HCT116 (cell line): ENCODE results near the gene SEL1L2. TPM values are rescaled to one million over a fixed set of nuclear protein-coding genes. Genes with fewer than 3 reads are reported as not detected.

ENCODE experiments used
- ATAC-seq: fragments of 200-7000 bp; cut with Tn5 transposase; 2 replicates; pipeline ENCODE4 v1.9.1; 2020; ENCODE audit warnings: mild to moderate bottlenecking, moderate library complexity
- BruUV-seq: library from RNA; stranded (reverse); fragments of 400-500 nt; replicated peaks from 2 replicates; lab custom pipeline; 2021; lab: Mats Ljungman, UMichigan
- CTCF ChIA-PET: fragments of 300-600 bp; sonication (Branson Sonifier 250); formaldehyde crosslinking; loops from one replicate; lab custom pipeline; 2021; ENCODE audit warnings: antibody characterized with exemption; lab: Charles Lee
- POLR2A ChIA-PET: fragments of 300-600, 350-600 bp; sonication (Branson Sonifier 250); formaldehyde crosslinking; loops from one replicate; lab custom pipeline; 2021; ENCODE audit warnings: antibody characterized with exemption; lab: Charles Lee
- RAD21 ChIA-PET, 2 experiments: fragments of 300-600 bp; sonication (Branson Sonifier 250); formaldehyde crosslinking; loops; one replicate each; lab custom pipeline; 2023; ENCODE audit warnings: low total read pairs in 2 of 2; ENCODE audit not compliant: uncharacterized antibody in 2 of 2, unreplicated experiment in 2 of 2, low non-redundant PET in 1 of 2; lab: Charles Lee
- DNase-seq: peaks from one replicate; pipeline ENCODE4 v3.0.0-alpha.2; 2010; ENCODE audit warnings: low read depth, low spot score
- H2AFZ ChIP-seq: fragments of 200-600 bp; shearing (Covaris generic), sonication (generic); 2 replicates; pipeline ENCODE4 v1.6.1; 2017; ENCODE audit warnings: low read depth, mixed run types, mixed read lengths, antibody characterized with exemption, low read length; ENCODE audit not compliant: poor library complexity, severe bottlenecking
- H3K27ac ChIP-seq: 2 replicates; pipeline ENCODE4 v1.5.1; 2012; ENCODE audit warnings: low read depth, low read length
- H3K27me3 ChIP-seq: fragments of 200-600 bp; sonication (generic); 2 replicates; pipeline ENCODE4 v1.6.1; 2016; ENCODE audit warnings: mixed run types, low read length, mixed read lengths; ENCODE audit not compliant: insufficient read depth
- H3K36me3 ChIP-seq, 2 experiments: fragments of 200-500 bp in 1 of 2; fragments of 200-600 bp in 1 of 2; sonication (Bioruptor generic) in 1 of 2; sonication (generic) in 1 of 2; 2 replicates each; pipeline versions ENCODE4 v1.5.1 to v1.6.1; 2014 to 2016; ENCODE audit warnings: low read length in 2 of 2, inconsistent platforms in 1 of 2, mixed read lengths in 1 of 2, mixed run types in 1 of 2; ENCODE audit not compliant: insufficient read depth in 2 of 2, control insufficient read depth in 1 of 2
- H3K4me1 ChIP-seq, 2 experiments: fragments of 200-600 bp in 1 of 2; sonication (generic) in 1 of 2; 2 replicates each; pipeline versions ENCODE4 v1.5.1 to v1.6.1; 2012 to 2017; ENCODE audit warnings: low read length in 2 of 2, inconsistent platforms in 1 of 2, mild to moderate bottlenecking in 1 of 2, mixed read lengths in 1 of 2, mixed run types in 1 of 2, moderate library complexity in 1 of 2; ENCODE audit not compliant: insufficient read depth in 2 of 2, control insufficient read depth in 1 of 2
- H3K4me2 ChIP-seq: fragments of 200-600 bp; sonication (generic); 2 replicates; pipeline ENCODE4 v1.6.1; 2017; ENCODE audit warnings: mixed run types, low read length, mixed read lengths
- H3K4me3 ChIP-seq, 2 experiments: fragments of 200-600 bp in 1 of 2; sonication (generic) in 1 of 2; replicated peaks in 1 of 2; 2 replicates each; pipeline ENCODE4 v1.5.1; 2011 to 2016; ENCODE audit warnings: low read length in 2 of 2, control low read depth in 1 of 2, low read depth in 1 of 2, mild to moderate bottlenecking in 1 of 2, mixed read lengths in 1 of 2, mixed run types in 1 of 2
- H3K79me2 ChIP-seq: fragments of 200-600 bp; sonication (generic); 2 replicates; pipeline ENCODE4 v1.6.1; 2017; ENCODE audit warnings: mild to moderate bottlenecking, mixed run types, low read length, moderate library complexity, mixed read lengths; ENCODE audit not compliant: insufficient read depth
- H3K9ac ChIP-seq: fragments of 200-600 bp; sonication (generic); 2 replicates; pipeline ENCODE4 v1.6.1; 2016; ENCODE audit warnings: low read length, mixed read lengths
- H3K9me2 ChIP-seq: fragments of 200-600 bp; sonication (generic), shearing (Covaris generic); 2 replicates; pipeline ENCODE4 v1.6.1; 2017; ENCODE audit warnings: mixed run types, mild to moderate bottlenecking, moderate library complexity; ENCODE audit not compliant: insufficient read depth
- H3K9me3 ChIP-seq, 2 experiments: fragments of 200-500 bp in 1 of 2; fragments of 200-600 bp in 1 of 2; sonication (Bioruptor generic) in 1 of 2; sonication (generic) in 1 of 2; 2 replicates each; pipeline ENCODE4 v1.6.1; 2014 to 2017; ENCODE audit warnings: low read length in 2 of 2, mixed read lengths in 2 of 2, inconsistent platforms in 1 of 2, low read depth in 1 of 2, mild to moderate bottlenecking in 1 of 2, mixed run types in 1 of 2, moderate library complexity in 1 of 2; ENCODE audit not compliant: control insufficient read depth in 1 of 2, insufficient read depth in 1 of 2
- H4K20me1 ChIP-seq: fragments of 200-600 bp; sonication (generic), shearing (Covaris generic); 2 replicates; pipeline ENCODE4 v1.6.1; 2017; ENCODE audit warnings: mixed run types, mild to moderate bottlenecking, moderate library complexity; ENCODE audit not compliant: insufficient read depth
- ATF3 ChIP-seq: IDR thresholded peaks from 2 replicates; pipeline ENCODE4 v1.6.1; 2012
- ELF1 ChIP-seq: IDR thresholded peaks from 2 replicates; pipeline ENCODE4 v1.6.1; 2012; ENCODE audit warnings: low read depth, borderline replicate concordance
- EZH2 ChIP-seq: fragments of 200-600 bp; sonication (generic); IDR thresholded peaks from 2 replicates; pipeline ENCODE4 v1.6.1; 2017; ENCODE audit warnings: antibody characterized with exemption, mixed run types
- EZH2phosphoT487 ChIP-seq: fragments of 200-600 bp; IDR thresholded peaks from 2 replicates; pipeline ENCODE4 v1.6.1; 2018; ENCODE audit warnings: antibody characterized with exemption, borderline replicate concordance
- FOSL1 ChIP-seq: IDR thresholded peaks from 2 replicates; pipeline ENCODE4 v1.6.1; 2012; ENCODE audit warnings: low read depth
- JUND ChIP-seq: IDR thresholded peaks from 2 replicates; pipeline ENCODE4 v1.6.1; 2012
- POLR2AphosphoS5 ChIP-seq: IDR thresholded peaks from 2 replicates; pipeline ENCODE4 v1.6.1; 2011; ENCODE audit warnings: mild to moderate bottlenecking, low read depth, low read length, moderate library complexity
- RAD21 ChIP-seq: IDR thresholded peaks from 2 replicates; pipeline ENCODE4 v1.6.1; 2012; ENCODE audit warnings: low read depth, mild to moderate bottlenecking
- REST ChIP-seq: IDR thresholded peaks from 2 replicates; pipeline ENCODE4 v1.6.1; 2012; ENCODE audit warnings: low read depth
- SIN3A ChIP-seq: IDR thresholded peaks from 2 replicates; pipeline ENCODE4 v1.6.1; 2012; ENCODE audit warnings: low read depth
- SRF ChIP-seq: IDR thresholded peaks from 2 replicates; pipeline ENCODE4 v1.6.1; 2012; ENCODE audit warnings: low read depth
- ZBTB33 ChIP-seq: IDR thresholded peaks from 2 replicates; pipeline ENCODE4 v1.6.1; 2011; ENCODE audit warnings: mild to moderate bottlenecking, low read length, moderate library complexity; ENCODE audit not compliant: insufficient replicate concordance; ENCODE audit errors: extremely low read depth
- ZFX ChIP-seq: fragments of 450-650 bp; IDR thresholded peaks from 2 replicates; pipeline ENCODE4 v1.6.1; 2017
- intact Hi-C: fragments of 100-400 bp; cut with micrococcal nuclease; formaldehyde crosslinking; loops from 2 replicates; pipeline ENCODE4 v1.10.0; 2022
- total RNA-seq: library from RNA; stranded (reverse); gene quantifications from one replicate; pipeline ENCODE4 v1.2.1, GENCODE V29; 2021; ENCODE audit not compliant: unreplicated experiment

The SEL1L2 gene
- total RNA-seq, 1 experiment from 2014 or later = not detected

GRCh38 chr20:13825465-13825864, 164.9 kb downstream of the SEL1L2 start:
- CTCF ChIA-PET = interaction anchor here (1.0 kb wide), 1 partner anchor 8 kb away, joined by 3 read pairs; no protein-coding TSS in a partner anchor
- H3K4me1 ChIP-seq = no peaks in the 10 kb centered on the region
- BruUV-seq = no TSS peak

DNA sequence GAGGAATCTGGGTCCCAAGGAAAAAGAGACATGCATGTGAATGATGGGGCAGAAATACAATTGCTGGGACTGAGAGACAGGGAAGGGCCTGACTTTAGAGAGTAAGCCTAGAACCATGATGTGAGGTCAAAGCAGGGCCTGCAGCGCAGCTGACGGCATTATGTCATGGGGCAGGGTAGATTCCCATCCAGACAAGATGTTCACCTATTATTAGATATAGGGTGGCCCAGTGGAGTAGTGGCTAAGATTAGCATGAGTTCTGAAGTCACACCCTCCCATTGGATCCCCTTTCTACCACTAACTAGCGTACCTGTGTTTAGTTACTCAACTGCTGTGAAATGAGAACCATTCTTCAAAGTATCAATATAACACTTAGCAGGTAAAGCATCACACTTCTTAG, 166.0 kb downstream of the SEL1L2 start:
- Histone ChIP-seq H3K4me1 (no peaks in the 10 kb centered on the region), H3K9me2 (no peaks in the 10 kb centered on the region), H3K9ac (no peak overlapping the region), H3K4me2 (no peak overlapping the region), H4K20me1 (no peaks in the 10 kb centered on the region), H3K27me3 (no peaks in the 10 kb centered on the region; the same call in 1 of the 2 replicates), H3K79me2 (no peaks in the 10 kb centered on the region), H2AFZ (no peak overlapping the region), H3K9me3 (no peaks in the 10 kb centered on the region), H3K36me3 (no peaks in the 10 kb centered on the region), H3K27ac (no peak overlapping the region), H3K4me3 (no peak overlapping the region)
- ATAC-seq (no peak), DNase-seq (no peak)
- ChIA-PET CTCF (no interaction called here), RAD21 (no interaction called here), POLR2A (no interaction called here)
- no TSS peak for BruUV-seq
- intact Hi-C loops = no loop called here
- TF ChIP-seq ELF1 = no peak
- TF ChIP-seq FOSL1 = no peak
- TF ChIP-seq SIN3A = no peak
- TF ChIP-seq JUND = no peak
- TF ChIP-seq EZH2phosphoT487 = no peak
- TF ChIP-seq REST = no peak
- no peak for TF ChIP-seq EZH2
- TF ChIP-seq ZBTB33 = no peak
- no peak for TF ChIP-seq RAD21
- TF ChIP-seq POLR2AphosphoS5 = no peak
- TF ChIP-seq SRF = no peak

More at GRCh38 chr20:13825465-13825864, 164.9 kb downstream of the SEL1L2 start:
- no peak overlapping the region for H3K4me3 ChIP-seq
- H3K27ac ChIP-seq = no peak overlapping the region
- H3K27me3 ChIP-seq = no peaks in the 10 kb centered on the region; the same call in 1 of the 2 replicates
- DNase-seq = no peak
- intact Hi-C loops = no loop called here
- TF ChIP-seq ZFX = no peak
- no peak for TF ChIP-seq ATF3
- ATAC-seq = no peak
- H3K36me3 ChIP-seq = no peaks in the 10 kb centered on the region
- RAD21 ChIA-PET = no interaction called here
- H3K9me3 ChIP-seq = no peaks in the 10 kb centered on the region
- no peaks in the 10 kb centered on the region for H3K79me2 ChIP-seq
- no peaks in the 10 kb centered on the region for H3K9me2 ChIP-seq
- no peak overlapping the region for H3K4me2 ChIP-seq
- H2AFZ ChIP-seq = no peak overlapping the region
- no peaks in the 10 kb centered on the region for H4K20me1 ChIP-seq
- POLR2A ChIA-PET = no interaction called here
- no peak overlapping the region for H3K9ac ChIP-seq
